Neural crest cell (in vitro differentiated cells): Measurements from ENCODE around the gene PRDM10. TPM values are rescaled to one million over a fixed set of nuclear protein-coding genes. Genes with fewer than 3 reads are reported as not detected.
A peak's percentile ranks its signal among the peaks of the same experiment; 100 is the strongest.

Experiments used
- DNase-seq: peaks from one replicate; pipeline ENCODE4 v3.0.0; 2021; ENCODE audit warnings: low read depth, mixed read lengths, low spot score
- H3K27ac Mint-ChIP-seq: one replicate; pipeline ENCODE4 v1.8.0; 2021; ENCODE audit warnings: mild to moderate bottlenecking, mixed read lengths; ENCODE audit not compliant: unreplicated experiment
- H3K27me3 Mint-ChIP-seq: 2 replicates; pipeline ENCODE4 v1.8.0; 2021; ENCODE audit warnings: low read depth, mild to moderate bottlenecking, mixed read lengths
- H3K36me3 Mint-ChIP-seq: 2 replicates; pipeline ENCODE4 v1.8.0; 2021; ENCODE audit warnings: low read depth, mild to moderate bottlenecking, mixed read lengths
- H3K4me1 Mint-ChIP-seq: 2 replicates; pipeline ENCODE4 v1.8.0; 2021; ENCODE audit warnings: mixed read lengths
- H3K4me3 Mint-ChIP-seq: one replicate; pipeline ENCODE4 v1.8.0; 2021; ENCODE audit warnings: mild to moderate bottlenecking, mixed read lengths
- H3K9me3 Mint-ChIP-seq: 2 replicates; pipeline ENCODE4 v1.8.0; 2021; ENCODE audit warnings: mixed read lengths
- total RNA-seq: library from RNA; stranded (reverse); gene quantifications from 2 replicates; pipeline ENCODE4 v1.2.1, GENCODE V29; 2021
- TF ChIP-seq, protein P1 (sequence below): fragments of 200-600 bp; sonication (generic); conservative IDR thresholded peaks from 2 replicates; pipeline ENCODE4 v1.5.0; 2021; ENCODE audit warnings: antibody characterized with exemption, mild to moderate bottlenecking

Gene PRDM10
- total RNA-seq, 1 donor from 2014 or later = 18.5 TPM

DNA sequence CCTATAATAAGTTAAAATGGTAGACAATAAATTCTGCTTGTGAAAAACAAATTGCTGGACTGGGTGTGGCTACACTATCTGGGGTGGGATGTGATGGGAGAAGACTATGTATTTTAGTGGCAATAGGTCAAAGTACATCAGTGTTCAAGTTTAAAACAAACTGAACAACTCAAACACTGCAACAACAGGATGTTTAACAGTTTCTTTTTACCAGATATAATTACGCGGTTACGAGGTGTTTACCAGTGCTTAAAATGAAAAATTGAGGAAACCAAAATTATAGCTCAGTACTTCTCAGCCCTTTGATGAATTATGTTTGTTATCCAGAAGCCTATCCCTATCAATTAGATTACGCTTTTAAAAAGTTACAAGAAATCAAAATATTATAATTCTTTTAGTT lies 3.2 kb downstream of the PRDM10 start:
- Mint-ChIP-seq H3K4me1 (peaks cover 52% of the 10 kb centered on the region), H3K27ac (no peak overlapping the region), H3K9me3 (peaks cover 4% of the 10 kb centered on the region), H3K27me3 (no peaks in the 10 kb centered on the region), H3K36me3 (peaks cover 14% of the 10 kb centered on the region), H3K4me3 (peak overlapping the region; percentile 74)
- TF ChIP-seq, protein P1, sequence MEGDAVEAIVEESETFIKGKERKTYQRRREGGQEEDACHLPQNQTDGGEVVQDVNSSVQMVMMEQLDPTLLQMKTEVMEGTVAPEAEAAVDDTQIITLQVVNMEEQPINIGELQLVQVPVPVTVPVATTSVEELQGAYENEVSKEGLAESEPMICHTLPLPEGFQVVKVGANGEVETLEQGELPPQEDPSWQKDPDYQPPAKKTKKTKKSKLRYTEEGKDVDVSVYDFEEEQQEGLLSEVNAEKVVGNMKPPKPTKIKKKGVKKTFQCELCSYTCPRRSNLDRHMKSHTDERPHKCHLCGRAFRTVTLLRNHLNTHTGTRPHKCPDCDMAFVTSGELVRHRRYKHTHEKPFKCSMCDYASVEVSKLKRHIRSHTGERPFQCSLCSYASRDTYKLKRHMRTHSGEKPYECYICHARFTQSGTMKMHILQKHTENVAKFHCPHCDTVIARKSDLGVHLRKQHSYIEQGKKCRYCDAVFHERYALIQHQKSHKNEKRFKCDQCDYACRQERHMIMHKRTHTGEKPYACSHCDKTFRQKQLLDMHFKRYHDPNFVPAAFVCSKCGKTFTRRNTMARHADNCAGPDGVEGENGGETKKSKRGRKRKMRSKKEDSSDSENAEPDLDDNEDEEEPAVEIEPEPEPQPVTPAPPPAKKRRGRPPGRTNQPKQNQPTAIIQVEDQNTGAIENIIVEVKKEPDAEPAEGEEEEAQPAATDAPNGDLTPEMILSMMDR = no peak
- DNase-seq = no peak

DNA sequence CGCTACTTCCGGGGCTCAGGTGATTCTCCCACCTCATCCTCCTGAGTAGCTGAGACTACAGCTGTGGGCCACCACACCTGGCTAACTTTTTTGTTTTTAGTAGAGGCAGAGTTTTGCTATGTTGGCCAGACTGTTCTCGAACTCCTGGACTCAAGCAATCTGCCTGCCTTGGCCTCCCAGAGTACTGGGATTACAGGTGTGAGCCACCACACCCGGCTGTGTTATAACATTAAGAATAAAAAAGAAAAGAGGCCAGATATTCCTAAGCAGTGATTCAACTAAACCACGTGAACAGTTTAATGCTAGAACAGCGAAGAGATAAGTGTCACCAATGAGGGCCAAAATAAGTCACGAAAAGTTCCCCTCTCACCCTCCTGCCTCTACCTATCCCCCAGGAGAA lies 3.7 kb downstream of the PRDM10 start:
- peaks cover 4% of the 10 kb centered on the region for H3K9me3 Mint-ChIP-seq
- H3K4me1 Mint-ChIP-seq = peaks cover 51% of the 10 kb centered on the region
- DNase-seq = no peak
- TF ChIP-seq, protein P1 = no peak
- H3K36me3 Mint-ChIP-seq = peaks cover 14% of the 10 kb centered on the region
- H3K4me3 Mint-ChIP-seq = peak overlapping the region; percentile 74
- H3K27ac Mint-ChIP-seq = no peak overlapping the region
- H3K27me3 Mint-ChIP-seq = no peaks in the 10 kb centered on the region

DNA sequence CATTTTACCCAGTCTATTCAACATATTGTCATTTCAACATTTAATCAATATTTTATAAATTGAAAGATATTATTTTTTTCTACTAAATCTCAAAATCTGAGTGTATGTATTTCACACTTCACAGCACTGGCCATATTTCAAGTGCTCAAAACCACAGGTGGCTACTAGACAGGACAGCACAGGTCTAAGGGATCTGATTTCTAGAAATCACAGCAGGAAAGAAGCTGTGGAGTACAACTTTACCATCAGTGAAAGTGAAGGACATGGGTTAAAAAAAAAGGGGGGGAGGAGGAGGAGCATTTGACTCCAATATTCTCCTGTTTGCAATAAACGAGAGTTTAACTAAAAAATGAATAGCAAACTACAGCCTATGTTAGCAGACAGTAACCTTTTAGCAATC lies 4.5 kb downstream of the PRDM10 start:
- DNase-seq = no peak
- Mint-ChIP-seq H3K9me3 (peaks cover 4% of the 10 kb centered on the region), H3K27me3 (no peaks in the 10 kb centered on the region), H3K4me1 (peaks cover 48% of the 10 kb centered on the region), H3K36me3 (peaks cover 14% of the 10 kb centered on the region), H3K4me3 (peak overlapping the region; percentile 70), H3K27ac (no peak overlapping the region)
- TF ChIP-seq, protein P1 = no peak

DNA sequence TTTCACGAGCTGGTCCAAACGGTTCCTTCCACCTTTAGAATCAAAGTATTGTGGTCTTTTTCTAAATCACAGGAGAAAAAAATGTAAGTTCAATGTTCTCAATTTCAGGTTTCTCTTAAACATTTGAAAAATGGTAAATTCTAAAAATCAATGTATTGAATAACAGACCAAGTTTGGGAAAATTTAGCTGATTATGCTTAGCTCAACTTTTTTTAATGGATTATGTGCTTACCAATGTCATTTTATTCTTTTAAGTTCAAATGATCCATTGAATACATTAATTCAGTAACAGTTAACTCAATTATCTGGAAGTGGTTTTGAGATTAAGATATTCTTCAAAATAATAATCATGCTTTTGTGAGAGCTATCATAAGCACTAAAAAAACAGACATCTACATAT lies 5.1 kb downstream of the PRDM10 start:
- Mint-ChIP-seq H3K27ac (no peak overlapping the region), H3K9me3 (peaks cover 4% of the 10 kb centered on the region), H3K27me3 (no peaks in the 10 kb centered on the region), H3K4me3 (no peak overlapping the region), H3K4me1 (peaks cover 48% of the 10 kb centered on the region), H3K36me3 (peaks cover 14% of the 10 kb centered on the region)
- TF ChIP-seq, protein P1 = no peak
- no peak for DNase-seq

DNA sequence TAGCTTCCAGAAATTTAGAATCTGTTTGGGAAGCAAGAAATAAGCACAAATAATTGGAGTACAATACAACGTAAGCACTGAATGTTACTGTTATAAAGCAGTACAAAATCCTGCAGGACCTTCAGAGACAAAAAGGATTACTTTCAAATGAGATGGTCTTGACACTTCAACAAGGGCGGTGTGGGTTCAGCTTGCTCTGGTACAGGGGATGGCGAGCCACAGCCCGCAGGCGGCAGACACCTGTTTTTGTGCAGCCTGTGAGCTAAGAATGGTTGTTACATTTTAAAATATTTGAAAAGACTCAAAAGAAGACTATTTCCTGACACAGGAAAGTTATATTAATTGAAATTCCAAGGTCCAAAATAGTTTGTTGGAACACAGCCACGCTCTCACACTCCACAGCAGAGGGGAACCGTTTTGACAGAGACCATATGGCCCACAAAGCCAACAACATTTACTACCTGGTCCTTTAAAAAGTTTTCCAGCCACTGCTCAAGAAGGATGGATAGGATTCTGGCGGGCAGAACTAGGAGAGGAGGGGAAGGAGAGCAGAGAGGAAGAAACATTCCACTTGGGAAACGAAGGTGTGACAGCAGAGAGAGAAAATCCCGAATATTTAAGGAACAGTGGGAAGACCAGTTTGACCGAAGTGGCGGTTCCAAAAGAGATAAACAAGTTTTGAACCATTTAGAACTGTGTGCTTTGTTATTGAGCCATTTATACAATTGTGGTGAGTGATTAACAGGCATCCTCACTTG lies 6.3 kb downstream of the PRDM10 start:
- peaks cover 49% of the 10 kb centered on the region for H3K4me1 Mint-ChIP-seq
- no peak overlapping the region for H3K27ac Mint-ChIP-seq
- no peak for DNase-seq
- H3K27me3 Mint-ChIP-seq = no peaks in the 10 kb centered on the region
- TF ChIP-seq, protein P1 = no peak
- peaks cover 14% of the 10 kb centered on the region for H3K36me3 Mint-ChIP-seq
- peak overlapping the region; percentile 15 for H3K4me3 Mint-ChIP-seq
- H3K9me3 Mint-ChIP-seq = peaks cover 4% of the 10 kb centered on the region
